ENCODE results near the gene BRK1.
"Not testable (repeated sequence)": the region's sequence is repeated elsewhere in the genome, so short reads cannot be mapped to it uniquely, and the experiment has no call there.

Gene BRK1

DNA sequence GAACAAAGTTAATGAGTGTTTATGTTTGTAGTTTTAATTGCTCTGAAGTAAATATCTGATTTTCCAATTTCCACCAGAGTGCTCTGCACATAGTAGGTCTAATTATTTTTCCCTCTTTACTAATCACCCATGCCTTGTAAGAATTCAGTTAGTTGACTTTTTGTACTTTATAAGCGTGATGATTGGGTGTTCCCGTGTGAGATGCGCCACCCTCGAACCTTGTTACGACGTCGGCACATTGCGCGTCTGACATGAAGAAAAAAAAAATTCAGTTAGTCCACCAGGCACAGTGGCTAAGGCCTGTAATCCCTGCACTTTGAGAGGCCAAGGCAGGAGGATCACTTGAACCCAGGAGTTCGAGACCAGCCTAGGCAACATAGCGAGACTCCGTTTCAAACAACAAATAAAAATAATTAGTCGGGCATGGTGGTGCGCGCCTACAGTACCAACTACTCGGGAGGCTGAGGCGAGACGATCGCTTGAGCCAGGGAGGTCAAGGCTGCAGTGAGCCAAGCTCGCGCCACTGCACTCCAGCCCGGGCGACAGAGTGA is 25.6 kb downstream of the BRK1 start:
- FAIRE-seq, result no peak
- DNase-seq (ENCODE audit: extremely low spot score, insufficient read length, low read depth), result no peak

DNA sequence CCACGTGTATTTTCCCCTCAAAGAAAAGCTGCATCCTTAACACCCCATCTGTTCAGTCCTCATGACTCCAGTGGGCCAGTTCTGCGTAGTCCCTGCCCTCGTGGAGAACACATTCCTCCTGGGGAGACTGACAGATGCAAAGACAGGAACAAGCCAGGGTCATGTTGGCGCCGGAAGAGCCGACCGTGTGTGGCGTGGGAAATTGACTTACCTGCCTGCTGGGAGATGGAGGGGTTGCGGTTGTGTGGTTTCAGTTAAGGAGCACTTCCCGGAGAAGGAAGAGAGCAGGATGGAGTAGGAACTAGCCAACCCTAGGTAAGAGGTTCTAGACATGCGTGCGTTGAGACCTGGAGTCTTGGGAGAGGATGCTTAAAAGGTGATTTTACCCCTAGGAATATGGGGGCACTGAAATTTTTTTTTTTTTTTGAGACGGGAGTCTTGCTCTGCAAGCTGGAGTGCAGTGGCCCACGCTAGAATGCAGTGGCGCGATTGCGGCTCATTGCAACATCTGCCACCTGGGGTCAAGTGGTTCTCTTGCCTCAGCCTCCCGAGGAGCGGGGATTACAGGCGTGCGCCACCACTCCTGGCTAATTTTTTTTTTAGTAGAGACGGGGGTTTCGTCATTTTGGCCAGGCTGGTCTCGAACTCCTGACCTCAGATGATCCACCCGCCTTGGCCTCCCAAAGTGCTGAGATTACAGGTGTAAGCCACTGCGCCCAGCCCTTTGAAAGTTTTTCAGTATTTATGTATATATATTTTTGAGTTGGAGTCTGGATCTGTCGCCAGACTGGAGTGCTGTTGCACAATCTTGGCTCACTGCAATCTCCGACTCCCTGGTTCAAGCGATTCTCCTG is 27.5 kb downstream of the BRK1 start:
- FAIRE-seq (no peak), DNase-seq (ENCODE audit: extremely low spot score, insufficient read length, low read depth) (no peak)

DNA sequence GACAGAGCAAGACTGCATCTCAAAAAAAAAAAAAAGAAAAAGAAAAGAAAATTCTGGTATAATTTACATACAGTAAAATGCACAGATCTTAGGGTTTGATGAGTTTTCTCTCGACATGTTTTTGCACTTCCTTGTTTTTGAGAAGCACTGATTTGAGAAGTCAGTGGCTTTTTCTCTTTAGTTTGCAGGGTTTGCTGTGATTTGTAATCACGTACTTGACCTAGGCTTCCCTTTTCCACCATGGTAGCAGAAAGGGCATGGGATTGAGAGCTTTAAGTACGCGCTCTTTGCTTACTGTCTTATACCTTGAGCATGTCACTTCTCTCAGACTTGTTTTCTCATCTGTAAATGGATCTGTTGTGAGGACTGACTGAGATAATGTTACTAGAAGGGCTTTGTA is 30.2 kb downstream of the BRK1 start:
- no peak for FAIRE-seq
- no peak for DNase-seq (ENCODE audit: extremely low spot score, insufficient read length, low read depth)

DNA sequence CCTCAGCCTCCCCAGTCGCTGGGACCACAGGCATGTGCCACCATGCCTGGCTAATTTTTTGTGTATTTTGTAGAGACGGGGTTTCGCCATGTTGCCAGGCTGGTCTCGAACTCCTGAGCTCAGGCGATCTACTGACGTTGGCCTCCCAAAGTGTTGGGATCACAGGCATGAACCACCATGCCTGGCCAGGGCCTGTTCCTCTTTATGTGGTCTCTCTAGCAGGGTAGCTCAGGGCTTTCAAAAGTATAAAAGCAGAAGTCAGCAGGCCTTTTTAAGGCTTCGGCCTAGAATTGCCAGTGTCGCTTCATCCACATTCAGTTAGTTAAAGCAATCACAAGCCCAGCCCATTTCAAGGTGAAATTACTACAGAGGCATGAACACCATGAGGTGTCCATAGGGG is 33.8 kb downstream of the BRK1 start:
- DNase-seq (ENCODE audit: extremely low spot score, insufficient read length, low read depth), result no peak
- no peak for FAIRE-seq

DNA sequence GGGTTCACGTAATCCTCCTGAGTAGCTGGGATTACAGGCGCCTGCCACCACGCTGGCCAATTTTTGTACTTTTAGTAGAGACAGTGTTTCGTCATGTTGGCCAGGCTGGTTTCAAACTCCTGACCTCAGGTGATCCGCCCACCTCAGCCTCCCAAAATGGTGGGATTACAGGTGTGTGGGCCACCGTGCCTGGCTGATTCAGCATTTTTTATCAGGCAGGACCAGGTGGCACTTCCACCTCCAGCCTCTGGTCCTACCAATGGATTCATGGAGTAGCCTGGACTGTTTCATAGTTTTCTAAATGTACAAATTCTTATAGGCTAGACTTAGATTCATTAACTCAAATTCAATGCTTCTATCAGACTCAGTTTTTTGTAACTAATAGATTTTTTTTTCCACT is 35.5 kb downstream of the BRK1 start:
- DNase-seq (ENCODE audit: extremely low spot score, insufficient read length, low read depth), result no peak
- FAIRE-seq, result no peak

DNA sequence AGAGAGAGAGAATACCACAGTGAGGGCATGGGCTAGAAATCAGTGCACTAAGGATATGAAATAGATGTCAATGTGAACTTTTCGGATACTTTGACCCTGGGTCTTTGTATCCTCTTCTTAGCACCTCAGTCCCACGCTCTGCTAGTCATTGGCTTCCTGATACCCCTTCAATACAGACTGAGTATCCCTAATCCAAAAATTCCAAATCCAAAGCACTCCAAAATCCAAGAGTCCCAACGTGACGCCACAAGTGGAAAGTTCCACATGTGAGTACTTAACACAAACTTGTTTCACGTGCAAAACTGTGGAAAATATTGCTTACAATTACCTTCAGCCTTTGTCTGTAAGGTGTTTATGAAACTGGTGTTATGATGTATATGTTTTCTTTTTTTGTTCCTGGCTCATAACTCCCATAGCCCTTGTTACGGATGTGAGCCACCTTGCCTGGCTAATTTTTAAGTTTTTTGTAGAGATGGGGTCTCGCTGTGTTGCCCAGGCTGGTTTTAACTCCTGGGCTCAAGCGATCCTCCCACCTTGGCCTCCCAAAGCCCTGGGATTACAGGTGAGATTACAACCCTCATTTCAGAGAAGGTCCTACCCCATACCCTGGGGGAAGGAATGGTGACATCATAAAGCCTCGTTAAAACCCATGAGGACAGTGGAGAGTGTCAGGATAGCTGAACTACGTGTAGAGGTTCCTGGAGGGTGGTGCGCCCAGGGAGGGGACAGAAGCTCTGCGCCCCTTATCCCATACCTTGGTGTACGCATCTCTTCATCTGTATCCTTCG is 39.1 kb downstream of the BRK1 start:
- no peak for FAIRE-seq
- DNase-seq (ENCODE audit: extremely low spot score, insufficient read length, low read depth), result no peak

DNA sequence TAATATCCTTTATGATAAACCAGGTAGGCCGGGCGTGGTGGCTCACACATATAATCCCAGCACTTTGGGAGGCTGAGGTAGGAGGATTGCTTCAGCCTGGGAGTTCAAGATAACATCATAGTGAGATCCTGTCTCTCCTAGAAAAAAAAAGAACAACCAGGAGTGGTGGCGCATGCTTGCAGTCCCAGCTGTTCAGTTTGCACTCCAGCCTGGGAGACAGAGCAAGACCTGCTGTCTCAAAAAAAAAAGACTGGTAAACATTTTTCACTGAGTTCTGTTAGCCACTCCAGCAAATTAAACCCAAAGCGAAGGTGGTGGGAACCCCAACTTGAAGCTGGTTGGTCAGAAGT is 39.6 kb downstream of the BRK1 start:
- no peak for FAIRE-seq
- no peak for DNase-seq (ENCODE audit: extremely low spot score, insufficient read length, low read depth)

DNA sequence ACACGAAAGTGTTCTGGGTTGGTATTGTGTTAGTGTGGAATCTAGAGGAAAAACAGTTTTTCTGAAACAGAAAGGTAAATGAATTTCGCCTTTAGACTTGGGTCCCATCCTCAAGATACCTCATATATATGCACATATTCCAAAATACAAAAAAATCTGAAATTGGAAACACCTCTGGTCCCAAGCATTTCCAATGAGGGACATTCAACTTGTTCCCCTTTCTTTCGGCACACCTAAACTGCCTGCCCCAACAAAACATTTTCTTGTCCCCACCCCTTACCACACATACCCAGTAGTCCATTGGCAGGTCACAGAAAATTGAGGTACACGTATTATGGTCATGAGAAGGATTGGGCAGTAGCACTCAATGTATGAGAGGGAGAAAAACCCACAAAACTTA is 40.2 kb downstream of the BRK1 start:
- FAIRE-seq, result no peak
- no peak for DNase-seq (ENCODE audit: extremely low spot score, insufficient read length, low read depth)

DNA sequence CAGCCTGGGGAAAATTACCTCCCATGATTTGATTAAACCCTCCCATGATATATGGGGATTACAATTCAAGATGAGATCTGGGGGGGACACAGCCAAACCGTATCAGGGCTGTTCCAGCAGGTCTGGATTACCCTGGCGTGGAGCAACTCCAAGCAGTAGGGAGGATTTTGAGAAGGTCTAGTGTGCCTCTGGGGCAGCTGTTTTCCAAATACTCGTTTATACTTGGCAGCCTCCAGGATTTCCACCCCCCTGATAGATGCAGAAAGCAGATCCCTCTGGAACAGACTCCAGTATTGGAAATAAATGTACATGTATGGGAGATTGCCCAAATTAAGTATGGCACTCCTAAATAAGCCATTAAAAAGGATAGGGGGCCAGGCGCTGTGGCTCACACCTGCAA is 41.6 kb downstream of the BRK1 start:
- FAIRE-seq (no peak), DNase-seq (ENCODE audit: extremely low spot score, insufficient read length, low read depth) (no peak)

DNA sequence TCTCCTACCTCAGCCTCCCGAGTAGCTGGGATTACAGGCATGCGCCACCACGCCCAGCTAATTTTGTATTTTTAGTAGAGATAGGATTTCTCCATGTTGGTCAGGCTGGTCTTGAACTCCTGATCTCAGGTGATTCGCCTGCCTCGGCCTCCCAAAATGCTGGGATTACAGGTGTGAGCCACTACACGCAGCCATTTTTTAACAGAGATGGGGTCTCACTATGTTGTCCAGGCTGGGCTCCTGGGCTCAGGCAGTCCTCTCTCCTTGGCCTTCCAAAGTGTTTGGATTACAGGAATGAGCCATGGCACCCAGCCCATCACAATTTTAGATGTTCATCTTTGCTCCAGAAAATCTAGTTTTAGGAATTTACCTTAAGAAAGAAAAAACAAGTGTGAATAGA is 43.1 kb downstream of the BRK1 start:
- not testable (repeated sequence) for FAIRE-seq; DNase-seq (ENCODE audit: extremely low spot score, insufficient read length, low read depth)

DNA sequence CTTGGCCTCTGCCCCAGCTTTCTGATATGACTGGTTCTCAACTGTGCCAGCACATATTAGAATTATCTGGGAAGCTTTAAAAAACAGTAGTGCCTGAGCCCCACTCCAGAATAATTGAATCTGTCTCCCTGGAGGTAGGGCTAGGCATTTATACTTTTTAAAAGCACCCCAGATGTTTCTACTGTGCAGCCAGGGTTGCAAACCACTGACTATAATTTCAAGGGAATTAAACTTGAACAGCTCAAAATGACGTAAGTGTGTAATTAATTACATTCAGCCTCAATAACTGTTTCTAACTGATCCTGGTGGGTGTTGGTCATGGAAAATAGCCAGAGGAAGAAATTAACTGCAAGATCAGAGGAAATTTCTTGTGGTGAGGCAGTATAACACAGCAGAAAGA is 44.9 kb downstream of the BRK1 start:
- FAIRE-seq (no peak), DNase-seq (ENCODE audit: extremely low spot score, insufficient read length, low read depth) (no peak)

DNA sequence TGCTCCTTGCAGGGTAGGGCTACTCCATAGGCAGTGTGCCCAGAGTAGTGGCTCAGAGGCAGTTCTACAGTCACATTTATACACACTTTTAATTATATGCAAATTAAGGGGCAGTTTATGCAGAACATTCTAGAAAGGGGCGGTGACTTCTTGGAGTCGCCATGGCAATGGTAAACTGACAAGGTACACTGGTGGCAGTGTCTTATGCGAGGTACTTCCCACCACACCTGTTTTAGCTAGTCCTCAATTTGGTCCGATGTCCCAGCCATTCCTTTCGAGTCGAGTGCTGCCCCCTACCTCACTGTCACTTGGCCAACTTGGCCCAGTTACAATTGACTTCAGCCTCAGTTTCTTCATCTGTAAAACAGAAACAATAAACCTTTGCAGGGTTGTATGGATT is 45.5 kb downstream of the BRK1 start:
- FAIRE-seq, result no peak
- no peak for DNase-seq (ENCODE audit: extremely low spot score, insufficient read length, low read depth)

DNA sequence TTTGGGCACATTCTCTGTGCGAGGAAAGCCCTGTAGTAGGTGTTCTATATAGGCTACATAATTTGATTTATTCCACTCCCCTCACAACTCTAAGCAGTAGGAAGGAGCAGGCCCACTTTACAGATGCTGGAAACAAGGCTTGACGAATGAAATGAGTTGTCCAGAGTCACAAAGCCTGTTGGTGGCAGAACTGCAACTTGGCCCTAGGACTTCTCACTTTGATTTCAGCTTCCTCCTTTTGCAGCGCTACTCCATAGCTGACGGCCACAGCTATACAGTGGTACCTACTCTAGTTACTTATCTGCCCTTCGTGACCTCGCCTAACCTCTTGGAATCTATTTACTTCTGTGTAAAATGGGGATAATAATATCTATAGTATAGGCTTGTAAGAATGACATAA is 46.7 kb downstream of the BRK1 start:
- no peak for FAIRE-seq
- no peak for DNase-seq (ENCODE audit: extremely low spot score, insufficient read length, low read depth)

DNA sequence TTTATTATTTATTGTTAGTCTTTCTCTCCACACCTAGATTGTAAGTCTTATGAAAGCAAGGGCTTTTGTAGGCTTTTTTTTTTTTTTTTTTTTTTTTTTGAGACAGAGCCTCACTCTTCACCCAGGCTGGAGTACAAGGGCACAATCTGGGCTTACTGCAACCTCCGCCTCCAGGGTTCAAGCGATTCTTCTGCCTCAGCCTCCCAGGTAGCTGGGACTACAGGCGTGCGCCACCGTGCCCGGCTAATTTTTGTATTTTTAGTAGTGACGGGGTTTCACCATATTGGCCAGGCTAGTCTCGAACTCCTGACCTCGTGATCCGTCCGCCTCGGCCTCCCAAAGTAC is 48.7 kb downstream of the BRK1 start:
- DNase-seq (ENCODE audit: extremely low spot score, insufficient read length, low read depth); FAIRE-seq: not testable (repeated sequence)

DNA sequence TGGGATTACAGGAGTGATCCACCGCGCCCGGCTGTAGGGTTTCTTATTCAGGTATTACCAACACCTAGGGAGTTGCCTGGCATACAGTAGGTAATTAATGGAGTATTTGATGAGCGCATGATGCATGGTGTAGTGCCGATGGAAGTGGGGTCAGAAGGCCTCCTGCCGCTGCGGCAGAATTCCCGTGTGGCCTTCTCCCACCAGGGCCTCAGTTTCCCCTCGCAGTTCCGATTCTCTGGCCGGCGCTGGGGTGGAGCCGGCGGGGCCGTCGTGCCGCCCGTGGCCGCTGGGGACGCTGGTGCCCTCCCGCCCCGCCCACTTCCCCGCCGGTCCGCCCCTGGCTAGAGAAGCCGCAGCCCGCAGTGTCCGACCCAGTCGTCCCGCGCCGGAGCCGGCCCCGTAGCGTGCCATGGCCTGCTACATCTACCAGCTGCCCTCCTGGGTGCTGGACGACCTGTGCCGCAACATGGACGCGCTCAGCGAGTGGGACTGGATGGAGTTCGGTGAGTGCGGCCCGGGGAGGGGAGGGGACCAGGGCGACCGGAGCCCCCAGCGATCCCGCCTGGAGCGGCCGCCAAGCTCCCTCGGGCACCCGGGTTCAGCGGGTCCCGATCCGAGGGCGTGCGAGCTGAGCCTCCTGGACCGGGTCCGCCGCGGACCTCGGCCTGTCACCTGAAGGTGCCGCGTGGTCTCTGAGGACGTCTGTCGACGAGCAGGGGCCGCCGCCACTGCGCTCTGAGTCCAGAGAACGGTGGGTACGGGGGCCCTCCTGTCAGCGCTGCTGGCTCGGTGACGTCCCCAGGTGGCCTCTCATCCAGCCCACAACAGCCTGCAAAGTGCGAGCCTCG is 49.3 kb downstream of the BRK1 start, which contains the start of gene IRAK2:
TSS of gene IRAK2 (plus strand) at position 374 of the 848 bp plus-strand sequence. CDS start at position 410, 36 bp downstream.
- DNase-seq (ENCODE audit: extremely low spot score, insufficient read length, low read depth) (peak; percentile 77), FAIRE-seq (peak; percentile 24)

DNA sequence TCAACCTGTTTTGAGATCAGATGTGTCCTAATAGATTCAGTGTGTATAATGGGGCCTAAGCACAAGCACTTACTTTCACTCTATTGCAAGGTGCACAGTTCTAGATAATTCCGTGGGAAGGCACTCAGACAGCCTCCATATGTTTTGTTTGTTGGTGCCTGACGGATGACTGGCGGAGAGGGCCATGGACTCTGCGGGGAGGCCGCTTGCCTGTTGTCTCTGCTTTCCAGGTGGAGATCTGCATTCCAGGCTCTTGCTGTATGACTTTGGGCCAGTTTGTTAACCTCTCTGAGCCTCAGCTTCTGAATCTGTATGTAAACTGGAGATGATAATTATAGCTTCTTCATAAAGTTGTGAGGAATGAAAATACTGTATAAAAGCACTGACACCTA is 50.7 kb downstream of the BRK1 start:
- FAIRE-seq (no peak), DNase-seq (ENCODE audit: extremely low spot score, insufficient read length, low read depth) (no peak)

DNA sequence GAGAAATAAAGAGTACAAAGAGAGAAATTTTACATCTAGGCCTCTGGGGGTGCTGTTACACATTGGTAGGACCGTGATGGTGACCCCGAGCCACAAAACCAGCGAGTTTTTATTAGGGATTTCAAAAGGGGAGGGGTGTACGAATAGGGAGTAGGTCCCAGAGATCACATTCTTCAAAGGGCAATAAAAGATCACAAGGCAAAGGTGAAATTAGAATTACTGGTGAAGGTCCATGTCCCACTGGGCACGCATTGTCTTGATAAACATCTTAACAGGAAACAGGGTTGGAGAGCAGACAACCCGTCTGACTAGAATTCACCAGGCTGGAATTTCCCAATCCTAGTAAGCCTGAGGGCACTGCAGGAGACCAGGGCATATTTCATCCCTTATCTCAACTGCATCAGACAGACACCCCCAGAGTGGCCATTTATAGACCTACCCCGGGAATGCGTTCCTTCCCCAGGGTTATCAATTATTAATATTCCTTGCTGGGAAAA is 53.6 kb downstream of the BRK1 start:
- FAIRE-seq (no peak), DNase-seq (ENCODE audit: extremely low spot score, insufficient read length, low read depth) (no peak)

DNA sequence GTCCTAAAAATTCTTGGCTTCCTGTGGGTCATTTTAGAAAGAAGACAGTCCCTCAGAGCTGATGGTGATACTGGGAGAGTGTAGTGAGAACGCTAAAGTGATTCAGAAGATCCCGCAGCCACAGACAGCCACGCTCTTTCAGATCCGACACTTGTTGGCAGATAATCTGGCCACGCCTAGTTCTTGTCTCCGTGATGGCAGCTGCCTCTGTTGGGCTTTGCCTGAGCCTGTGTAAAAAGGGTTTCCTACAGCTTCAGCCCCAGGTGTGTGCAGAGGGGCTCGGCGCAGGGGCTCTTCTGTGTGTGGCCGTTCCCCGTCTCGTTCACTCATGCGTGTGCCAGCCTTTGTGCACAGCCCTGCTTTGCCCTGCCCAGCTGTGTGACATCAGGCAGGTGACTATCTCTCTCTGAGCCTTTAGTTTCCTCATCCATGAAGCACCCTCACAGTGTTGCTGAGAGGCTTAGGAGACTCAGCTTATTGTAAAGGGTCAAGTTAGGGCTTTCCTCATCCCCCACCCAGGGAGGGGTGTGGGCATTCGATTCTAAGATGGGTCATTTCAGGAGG is 55.5 kb downstream of the BRK1 start:
- FAIRE-seq, result no peak
- no peak for DNase-seq (ENCODE audit: extremely low spot score, insufficient read length, low read depth)

DNA sequence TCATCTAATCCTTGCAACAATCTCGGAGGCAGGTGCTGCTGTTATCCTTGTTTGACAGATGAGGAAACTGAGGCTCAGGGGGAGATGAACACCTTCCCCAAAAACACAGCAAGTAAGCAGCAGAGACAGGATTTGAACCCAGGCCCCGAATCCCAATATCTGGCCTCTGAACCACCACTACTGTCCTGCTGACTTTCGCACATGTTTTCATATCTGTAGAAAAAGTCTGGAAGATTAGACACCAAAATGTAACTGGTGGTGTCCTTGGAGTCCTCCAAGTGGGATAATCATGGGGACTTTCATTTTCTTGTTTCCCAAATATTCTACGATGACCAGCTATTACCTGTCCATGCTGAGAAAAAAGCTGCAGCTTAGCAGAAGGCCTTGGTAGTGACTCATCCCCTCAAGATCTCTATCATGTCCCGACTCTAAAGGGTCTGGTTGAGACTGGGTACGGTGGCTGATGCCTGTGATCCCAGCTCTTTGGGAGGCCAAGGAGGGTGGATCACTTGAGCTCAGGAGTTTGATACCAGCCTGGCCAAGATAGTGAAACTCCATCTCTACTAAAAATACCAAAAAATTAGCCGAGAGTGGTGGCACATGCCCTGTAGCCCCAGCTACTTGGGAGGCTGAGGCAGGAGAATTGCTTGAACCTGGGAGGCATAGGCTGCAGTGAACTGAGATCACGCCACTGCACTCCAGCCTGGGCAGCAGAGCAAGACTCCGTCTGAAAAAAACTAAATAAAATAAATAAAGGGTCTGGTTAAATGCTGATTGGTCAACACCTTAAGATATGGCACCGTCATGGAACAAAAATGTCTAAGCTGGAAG is 57.8 kb downstream of the BRK1 start:
- FAIRE-seq, result no peak

More for the DNA sequence above, 57.8 kb downstream of the BRK1 start:
- DNase-seq (ENCODE audit: extremely low spot score, insufficient read length, low read depth), result no peak
